ENCODE data around the gene ATP2C2.
"Not testable (repeated sequence)": the region's sequence is repeated elsewhere in the genome, so short reads cannot be mapped to it uniquely, and the experiment has no call there.

ATP2C2 gene

DNA sequence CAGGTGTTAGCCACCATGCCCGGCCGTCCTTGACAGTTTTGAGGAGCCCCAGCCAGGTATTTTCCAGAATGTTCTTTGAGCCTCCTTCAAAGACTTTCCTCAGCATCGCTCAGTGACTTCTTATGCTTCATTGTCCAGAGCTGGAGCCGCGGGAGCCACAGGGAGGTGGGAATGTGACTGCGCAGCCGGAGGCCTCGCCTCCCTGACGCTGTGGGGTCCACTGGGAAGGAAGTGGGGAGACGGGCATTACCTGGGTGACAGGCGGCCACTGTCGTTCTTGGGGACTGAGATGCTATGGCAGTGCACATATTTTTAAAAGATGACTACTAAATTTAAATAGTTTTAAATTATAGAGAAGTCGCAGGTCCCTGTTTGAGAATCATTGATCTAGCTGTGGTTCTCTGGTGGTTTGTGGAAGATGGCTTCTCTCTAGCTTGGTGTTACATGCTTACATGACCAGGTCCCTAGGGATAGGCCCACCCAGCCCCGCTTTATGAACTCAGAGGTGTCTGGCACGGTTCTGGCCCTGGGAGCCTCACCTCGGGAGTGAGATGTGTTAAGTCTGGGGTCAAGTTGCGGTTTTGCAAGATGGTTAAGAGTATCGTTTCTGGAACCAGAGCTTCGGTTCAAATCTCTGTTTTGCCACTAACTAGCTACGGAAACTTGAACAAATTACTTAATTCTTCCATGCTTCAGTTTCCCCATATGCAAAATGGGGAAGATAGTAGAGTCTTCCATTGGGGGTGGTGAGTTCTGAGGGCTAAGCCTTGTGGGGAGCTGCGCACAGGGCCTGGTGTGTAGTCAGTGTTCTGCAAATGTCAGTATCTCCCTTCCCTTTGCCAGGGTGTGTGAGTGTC is 53.0 kb downstream of the ATP2C2 start:
- no peak for DNase-seq

DNA sequence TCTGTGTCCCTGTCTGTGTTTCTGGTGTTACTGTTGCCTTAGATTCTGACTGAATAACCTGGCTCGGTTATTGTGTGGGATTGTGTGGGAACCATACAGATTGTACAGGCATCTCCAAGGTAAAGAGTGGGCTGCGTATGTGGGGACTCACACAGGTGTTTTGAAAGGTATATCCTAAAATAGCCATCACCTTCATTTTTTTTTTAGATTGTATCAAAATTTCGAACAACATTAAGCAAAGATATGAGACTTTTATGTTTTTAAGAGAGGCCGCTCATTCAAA is 53.5 kb downstream of the ATP2C2 start:
- DNase-seq = no peak

DNA sequence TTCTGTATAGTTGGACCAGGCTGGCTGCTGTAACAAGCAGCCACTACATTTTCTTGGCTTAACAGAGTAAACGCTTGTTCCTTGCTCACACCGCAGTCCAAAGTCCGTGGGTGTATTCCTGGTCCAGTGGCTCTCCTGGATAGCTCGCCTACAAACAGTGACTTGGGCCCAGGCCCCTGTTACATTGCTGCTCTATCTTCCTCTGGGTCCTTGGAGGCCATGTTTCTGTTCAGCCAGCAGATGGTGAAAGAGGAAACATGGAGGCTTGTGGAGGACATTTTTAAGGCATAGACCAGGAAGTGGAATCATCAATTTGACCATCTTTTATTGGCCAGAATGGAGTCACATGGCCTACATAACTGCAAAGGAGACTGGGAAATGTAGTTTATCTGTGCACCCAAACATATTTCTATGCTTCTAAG is 55.1 kb downstream of the ATP2C2 start:
- DNase-seq = no peak

DNA sequence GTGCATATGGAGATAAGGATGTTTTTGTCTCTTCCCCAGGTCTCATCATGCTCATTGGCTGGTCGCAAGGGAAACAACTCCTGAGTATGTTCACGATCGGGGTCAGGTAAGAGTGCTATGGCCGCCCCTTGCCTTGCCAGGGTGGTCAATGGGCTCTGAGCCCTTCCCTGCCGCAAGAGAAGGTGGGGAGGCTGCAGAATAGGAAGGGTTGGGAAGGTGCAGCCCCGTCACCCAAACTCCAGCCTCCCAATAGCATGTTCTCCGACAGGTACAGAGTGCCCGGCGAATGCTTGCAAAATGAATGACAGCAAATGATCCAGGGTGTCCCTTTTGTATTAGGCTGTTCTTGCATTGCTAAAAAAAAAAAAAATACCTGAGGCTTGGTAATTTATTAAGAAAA is 57.4 kb downstream of the ATP2C2 start:
- DNase-seq = no peak

DNA sequence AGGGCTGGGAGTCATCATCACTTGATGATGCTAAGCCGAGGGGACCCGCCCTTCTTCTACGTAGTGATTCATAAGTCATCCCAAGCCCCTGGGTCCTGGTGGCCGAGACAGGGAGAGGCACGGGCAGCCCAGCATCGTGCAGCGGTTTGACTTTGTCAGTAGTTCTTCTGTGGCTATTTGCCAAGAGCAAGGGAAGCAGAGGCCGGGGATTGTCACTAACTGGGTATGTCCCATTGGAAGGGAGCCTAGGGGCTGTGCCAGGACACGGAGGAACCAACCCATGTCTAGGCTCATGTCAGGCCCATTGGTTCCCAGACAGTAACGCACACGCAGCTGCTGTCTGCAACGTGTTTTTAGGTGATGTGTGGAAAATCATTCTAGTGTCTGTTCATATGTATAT is 58.5 kb downstream of the ATP2C2 start:
- DNase-seq = no peak

DNA sequence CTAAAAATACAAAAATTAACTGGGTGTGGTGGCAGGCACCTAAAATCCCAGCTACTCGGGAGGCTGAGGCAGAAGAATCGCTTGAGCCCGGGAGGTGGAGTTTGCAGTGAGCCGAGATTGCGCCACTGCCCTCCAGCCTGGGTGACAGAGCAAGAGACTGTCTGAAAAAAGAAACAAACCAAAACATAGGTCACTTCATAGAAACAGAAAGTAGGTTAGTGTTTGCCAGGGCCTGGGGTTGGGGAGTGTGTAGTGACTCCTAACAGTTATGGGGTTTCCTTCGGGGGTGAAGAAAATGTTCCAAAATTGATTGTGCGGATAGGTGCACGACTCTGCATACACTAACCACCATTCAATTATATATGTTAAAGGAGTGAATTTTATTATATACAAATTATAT is 59.2 kb downstream of the ATP2C2 start:
- no peak for DNase-seq

DNA sequence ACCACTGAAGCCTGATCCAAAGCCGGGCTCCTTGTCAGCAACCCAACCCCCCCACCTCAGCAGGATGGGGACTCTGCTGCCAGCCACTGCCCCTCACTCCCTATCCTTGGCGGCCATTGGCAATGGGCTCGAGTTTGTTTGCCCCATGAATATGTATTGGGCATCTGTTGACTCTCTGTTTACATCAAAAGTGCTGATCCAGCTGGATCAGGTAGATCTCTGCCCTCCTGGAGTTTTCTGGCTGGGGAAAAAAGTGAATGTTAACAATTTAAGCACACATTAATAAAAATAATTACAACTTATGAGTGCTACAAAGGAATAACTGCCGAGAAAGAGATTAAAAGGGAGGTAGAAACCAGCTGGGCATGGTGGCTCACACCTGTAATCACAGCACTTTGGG is 62.5 kb downstream of the ATP2C2 start:
- DNase-seq = no peak

DNA sequence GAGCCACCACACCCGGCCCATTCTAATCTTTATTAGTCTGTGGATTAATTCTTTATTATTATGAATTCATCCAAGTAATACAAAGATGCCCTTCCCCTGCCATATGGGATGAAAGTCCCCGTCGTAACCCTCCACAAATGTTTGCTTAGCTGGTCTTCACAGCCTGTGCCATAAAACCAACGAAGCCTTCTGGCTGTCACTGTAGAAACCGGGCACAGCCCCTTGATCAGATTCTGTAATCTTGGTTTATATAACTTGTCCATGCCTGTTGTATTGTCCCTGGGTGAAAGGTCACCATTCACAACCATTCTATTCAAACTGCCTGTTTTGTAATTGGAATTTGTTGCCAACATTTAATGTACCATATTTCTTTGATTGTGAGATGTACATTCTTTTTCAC is 66.5 kb downstream of the ATP2C2 start:
- DNase-seq = no peak

DNA sequence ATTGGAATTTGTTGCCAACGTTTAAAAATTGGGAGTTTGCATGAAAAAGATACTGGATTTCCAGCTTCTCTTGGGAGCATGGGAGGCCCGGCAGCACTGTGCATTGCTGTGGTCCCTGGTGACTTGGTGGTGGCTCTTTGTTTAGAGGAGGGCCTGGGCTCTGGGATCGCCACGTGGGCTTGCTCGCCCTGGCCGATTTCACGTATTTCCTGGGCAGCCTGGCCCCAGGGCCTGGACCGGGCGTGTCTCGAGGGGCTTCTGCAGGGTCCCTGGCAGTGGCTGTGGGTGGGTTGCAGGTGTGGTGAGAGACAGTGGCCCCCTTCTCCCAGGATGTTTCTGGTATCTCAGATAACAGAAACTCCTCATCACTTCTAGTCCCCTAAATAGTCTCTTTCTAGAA is 67.9 kb downstream of the ATP2C2 start:
- no peak for DNase-seq

DNA sequence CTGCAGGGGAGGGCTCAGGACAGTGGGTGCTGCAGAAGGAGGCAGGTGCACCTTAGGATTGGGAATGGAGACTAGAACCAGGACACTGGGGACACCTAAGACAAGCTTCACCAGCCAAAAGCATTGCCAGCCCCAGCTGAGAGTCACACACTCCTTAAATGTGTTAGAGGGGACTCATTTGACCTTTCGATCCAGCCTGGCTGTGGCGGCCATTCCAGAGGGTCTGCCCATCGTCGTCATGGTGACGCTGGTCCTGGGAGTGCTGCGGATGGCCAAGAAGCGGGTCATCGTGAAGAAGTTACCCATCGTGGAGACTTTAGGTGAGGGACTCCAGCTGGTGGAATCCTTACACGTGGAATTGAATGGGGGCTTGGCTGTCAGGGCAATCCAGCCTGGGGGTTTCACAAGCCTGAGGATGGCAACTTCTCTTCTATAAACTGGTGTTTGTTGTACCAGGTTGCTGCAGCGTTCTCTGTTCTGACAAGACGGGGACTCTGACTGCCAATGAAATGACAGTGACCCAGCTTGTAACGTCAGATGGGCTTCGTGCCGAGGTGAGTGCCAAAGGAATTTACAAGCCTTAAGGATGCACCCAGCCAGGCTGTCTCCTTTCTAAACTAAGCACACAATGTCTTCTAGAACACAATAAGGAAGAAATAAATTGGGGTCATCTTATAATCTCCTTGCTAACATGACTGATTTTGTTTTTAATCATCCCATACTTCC is 70.8 kb downstream of the ATP2C2 start:
- no peak for DNase-seq

DNA sequence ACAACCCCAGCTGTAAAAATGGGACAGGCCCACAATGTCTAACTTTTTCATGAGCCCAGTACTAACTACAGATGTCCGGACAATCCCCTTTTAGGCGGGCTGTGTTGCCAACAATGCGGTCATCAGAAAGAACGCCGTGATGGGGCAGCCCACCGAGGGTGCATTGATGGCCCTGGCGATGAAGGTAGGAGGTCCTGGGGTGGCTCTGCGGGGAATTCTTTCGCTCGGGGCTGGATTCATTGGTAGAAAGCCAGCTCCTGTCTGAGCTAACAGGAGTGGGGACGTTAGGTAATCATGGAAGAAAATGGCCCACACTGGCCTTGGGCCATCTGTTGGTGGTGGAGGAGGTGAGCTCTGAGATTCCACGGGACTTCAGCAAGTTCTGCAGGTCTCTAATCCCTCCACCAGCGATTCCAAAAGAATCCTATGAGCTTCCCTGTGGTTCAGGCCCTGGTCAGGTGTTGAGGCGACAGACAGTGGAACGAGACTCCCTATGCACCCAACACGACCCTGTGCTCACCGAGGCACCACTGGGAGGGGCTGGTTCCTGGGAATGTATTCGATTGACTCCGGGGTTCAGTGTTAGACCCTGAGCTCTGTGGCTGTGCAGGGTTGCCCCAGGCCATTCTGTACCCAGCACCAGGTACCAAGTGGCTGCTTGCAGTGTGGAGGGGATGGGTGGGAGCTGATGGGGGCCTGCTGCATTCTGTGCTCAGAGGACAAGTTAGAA is 74.2 kb downstream of the ATP2C2 start:
- DNase-seq = no peak

DNA sequence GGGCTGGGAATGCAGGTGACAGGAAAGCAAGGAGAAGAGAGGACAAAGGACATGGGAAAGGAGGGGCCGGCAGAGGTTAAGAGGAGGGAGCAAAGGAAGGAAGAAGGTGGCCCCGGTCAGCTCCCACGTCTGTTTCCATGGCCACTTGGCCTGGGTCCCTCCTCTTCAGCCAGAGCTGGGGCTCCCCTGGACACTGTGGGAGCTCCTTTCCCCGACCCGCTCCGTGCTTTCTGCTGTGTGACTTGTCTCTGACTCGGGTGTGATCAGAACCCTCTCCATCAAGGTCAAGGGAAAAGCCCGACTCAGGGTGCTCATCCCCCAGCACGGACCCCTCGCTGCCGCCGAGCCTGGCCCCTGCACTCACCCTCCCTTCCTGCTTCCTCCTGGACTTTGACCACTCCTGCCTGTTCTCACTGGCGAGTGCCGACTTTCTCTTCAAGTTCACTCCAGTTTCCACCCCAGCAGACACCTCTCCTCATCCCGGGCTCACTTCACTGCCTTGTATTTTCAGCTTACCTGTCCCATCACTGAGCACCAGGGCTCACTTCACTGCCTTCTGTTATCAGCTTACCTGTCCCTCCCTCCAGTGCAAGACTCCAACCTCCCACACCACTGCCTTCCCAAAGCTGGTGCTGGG is 74.9 kb downstream of the ATP2C2 start:
- DNase-seq = peak; percentile 44

DNA sequence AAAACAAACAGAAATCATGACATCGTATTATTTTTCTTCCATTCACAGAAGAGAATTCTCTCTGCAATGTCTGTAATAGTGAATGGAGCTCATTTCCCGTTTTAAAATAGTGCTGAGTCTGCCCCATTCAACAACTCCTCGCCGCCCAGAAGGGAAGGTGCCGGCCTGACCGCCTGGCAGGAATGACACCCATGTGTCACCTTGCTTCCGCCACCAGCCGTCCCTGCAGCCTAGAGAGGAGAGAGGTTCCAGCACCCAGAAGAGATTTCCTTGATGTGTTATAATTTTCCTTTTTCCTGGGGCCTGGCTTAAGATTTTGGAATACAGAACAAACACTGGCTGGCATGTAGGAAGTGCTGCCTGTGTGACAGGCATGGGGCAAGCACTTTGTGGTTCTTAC is 76.1 kb downstream of the ATP2C2 start:
- DNase-seq = no peak

DNA sequence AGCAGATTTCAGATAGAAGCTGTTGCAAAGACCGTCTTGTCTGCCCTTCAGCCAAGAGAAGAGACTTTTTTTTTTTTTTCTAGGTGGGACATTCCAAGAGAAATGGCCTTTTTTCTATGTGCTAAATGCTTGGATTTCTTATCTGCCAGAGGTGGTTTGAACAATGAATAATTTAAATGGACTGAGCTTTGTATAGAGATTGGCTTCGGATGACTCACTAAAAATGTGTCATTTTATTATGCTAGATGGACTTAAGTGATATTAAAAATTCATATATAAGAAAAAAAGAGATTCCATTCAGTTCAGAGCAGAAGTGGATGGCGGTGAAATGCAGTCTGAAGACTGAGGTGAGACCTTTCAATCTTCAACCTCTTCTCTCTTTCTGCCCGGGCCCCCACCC is 77.7 kb downstream of the ATP2C2 start:
- no peak for DNase-seq

DNA sequence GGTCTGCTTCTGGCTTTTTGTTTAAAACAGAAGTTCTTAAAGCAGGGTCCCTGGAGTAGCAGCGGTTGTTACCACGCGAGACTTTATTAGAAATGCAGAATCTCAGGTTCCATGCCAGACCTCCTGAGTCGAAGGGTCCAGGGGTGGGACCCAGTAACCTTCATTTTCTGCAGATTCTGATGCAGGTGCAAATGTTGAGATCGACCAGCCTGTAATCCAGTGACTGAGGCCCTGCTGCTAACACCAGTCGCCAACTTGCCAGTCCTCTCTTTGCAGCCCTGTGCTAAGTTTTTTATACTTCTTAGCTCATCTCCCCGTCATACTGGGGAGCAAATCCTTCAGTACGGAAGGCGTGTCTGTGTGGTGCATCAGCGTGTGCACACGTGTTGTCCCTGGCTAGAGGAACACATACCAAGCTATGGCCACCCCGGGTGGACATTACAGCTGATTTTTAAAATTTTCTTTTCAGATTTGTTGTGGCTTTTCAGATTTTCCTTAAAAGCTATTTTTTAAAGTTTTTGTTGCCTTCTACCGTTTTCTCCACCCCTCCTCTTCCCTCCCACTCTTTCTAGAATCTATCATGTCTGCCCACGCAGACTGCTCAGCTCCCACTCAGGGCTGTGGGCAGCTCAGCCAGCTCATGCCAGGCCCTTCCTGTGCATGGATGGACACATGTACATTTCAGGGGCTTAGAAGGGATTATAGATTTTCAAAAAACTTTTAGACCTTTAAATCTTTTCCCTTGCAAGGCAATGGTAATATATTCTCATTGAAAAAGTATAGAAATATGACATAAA is 78.5 kb downstream of the ATP2C2 start:
- no peak for DNase-seq

DNA sequence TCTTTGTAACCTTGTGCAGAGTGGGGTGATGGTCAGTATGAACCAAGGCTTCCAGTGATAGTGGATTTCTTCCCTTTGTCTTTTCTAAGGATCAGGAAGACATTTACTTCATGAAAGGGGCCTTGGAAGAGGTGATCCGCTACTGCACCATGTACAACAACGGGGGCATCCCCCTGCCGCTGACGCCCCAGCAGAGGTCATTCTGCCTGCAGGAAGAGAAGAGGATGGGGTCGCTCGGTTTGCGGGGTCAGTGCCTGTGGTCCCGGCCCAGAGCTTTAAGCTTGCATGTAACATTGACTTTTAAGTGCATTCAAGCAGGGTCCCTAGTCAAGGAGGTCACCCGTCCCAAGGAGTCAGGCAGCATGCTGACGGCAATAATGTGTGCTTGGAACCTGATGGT is 80.1 kb downstream of the ATP2C2 start:
- no peak for DNase-seq

DNA sequence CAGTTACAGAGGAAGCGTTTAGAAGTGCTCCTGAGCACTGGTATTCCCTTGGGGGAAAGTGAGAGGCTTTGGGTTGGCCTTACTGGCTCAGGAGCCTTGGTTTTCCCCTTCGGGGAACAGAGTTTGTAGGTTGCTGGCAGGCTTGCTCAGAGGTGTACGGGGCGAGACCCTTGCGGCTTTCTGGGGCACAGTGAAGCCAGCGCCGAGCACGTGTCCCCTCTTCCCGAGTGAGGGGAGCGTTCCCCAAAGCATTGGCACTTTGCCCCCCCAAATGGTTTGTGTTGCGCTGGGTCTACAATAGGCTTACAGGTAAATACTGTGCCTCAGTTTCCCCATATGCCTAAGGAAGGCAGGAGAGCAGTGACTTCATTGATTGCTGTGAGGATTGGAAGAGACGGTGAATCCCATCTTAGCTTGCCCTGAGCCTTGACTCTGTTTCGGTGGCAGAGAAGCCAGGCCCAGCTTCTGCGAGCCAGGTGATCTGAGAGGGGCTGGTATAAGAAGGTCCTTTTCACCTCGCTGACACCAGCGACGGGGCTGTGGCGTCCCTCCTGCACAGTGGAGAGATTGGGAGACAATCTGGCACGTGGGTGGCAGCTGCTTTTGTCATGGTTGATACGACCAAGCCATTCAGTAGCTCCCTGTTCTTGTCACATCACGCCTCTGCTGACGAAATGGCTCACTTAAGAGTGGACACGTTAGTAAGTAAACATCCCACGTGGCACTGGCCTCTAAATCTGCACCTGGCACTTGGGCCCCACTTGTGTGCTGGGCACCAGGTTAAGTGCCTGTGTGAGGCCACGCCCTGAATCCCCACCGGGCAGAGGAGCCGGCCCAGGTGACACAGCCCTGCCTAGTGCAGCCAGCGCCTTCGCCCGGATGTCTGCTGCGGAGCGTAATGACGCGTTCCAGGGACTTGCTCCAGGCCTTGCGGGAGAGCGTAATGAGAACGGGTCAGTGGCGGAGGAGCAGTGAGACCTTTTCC is 81.1 kb downstream of the ATP2C2 start:
- no peak for DNase-seq

DNA sequence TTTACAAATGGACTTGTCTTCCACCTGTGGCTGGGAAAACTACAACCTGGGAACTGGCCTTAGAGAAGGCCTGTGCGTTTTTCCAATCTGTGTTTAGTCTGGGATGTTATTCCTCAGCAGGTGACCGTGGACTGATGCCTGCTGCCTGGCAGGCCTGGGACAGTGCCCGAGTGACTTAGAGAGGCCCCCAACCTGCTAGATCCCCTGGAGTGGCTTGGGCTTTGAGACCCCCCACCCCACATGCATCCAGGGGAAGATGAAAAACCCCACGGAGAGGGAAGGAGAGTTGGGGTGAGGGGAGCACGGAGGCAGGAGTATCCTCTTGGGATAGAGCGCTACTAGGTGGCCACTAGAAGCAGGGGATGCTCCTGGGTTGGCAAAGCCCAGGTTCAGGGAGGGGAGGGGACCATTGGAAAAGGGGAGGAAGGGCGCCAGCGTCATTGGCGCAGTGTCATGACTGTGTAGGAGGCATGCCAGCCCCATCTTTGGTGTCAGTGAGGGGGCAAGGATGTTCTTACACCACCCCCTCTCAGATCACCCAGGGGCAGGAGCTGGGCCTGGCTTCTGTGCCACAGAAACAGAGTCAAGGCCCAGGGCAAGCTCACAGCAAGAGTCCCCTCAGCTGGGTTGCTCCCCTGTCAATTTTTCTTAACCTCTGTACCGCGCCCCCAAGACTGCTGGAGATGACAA is 82.0 kb downstream of the ATP2C2 start:
- DNase-seq = no peak

DNA sequence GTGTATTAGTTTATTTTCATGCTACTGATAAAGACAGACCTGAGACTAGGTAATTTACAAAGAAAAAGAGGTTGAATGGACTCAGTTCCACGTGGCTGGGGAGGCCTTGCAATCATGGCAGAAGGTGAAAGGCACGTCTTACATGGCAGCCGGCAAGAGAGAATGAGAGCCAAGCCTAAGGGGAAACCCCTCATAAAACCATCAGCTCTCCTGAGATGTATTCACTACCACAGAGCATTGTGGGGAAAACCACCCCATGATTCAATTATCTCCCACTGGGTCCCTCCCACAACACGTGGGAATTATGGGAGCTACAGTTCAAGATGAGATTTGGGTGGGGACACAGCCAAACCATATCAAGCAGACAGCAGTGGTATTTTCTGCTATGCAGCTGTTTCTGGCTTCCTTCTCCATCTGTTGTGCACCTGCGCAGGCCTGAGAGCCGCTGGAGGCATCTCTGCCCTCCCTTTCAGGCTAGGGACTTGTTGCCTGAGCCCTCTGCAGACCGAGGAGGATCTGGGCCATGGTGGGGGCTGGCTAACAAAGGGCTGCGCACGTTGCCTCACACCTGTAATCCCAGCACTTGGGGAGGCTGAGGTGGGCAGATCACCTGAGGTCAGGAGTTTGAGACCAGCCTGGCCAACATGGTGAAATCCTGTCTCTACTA is 82.8 kb downstream of the ATP2C2 start:
- not testable (repeated sequence) for DNase-seq

DNA sequence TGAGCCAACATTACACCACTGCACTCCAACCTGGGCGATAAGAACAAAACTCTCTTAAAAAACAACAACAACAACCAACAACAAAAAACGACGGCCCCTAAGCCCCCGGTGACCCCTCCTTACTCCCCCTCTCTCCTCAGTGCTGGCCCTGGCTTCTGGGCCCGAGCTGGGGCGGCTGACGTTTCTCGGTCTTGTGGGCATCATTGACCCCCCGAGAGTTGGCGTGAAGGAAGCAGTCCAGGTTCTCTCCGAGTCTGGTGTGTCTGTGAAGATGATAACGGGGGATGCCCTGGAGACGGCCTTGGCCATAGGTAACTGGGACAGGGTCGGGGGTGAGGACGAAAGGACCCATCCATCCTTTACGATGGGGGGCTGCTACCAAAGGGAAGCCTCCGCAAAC is 83.4 kb downstream of the ATP2C2 start:
- DNase-seq = no peak
